ENCODE results near the gene MFN1.

MFN1 gene

GRCh38 chr3:179347345-179348194 is at the start of gene MFN1:
MFN1 (plus strand) TSS chr3:179347709; CDS start chr3:179348852, 1,143 bp downstream.
- peak; percentile 85 for DNase-seq (ENCODE audit: low read depth)
- no peak for TF ChIP-seq CTCF (IDR thresholded peaks at IDR 0.05; ENCODE audit: control insufficient read depth, insufficient read depth, low read depth, low read length, missing control alignments)

DNA sequence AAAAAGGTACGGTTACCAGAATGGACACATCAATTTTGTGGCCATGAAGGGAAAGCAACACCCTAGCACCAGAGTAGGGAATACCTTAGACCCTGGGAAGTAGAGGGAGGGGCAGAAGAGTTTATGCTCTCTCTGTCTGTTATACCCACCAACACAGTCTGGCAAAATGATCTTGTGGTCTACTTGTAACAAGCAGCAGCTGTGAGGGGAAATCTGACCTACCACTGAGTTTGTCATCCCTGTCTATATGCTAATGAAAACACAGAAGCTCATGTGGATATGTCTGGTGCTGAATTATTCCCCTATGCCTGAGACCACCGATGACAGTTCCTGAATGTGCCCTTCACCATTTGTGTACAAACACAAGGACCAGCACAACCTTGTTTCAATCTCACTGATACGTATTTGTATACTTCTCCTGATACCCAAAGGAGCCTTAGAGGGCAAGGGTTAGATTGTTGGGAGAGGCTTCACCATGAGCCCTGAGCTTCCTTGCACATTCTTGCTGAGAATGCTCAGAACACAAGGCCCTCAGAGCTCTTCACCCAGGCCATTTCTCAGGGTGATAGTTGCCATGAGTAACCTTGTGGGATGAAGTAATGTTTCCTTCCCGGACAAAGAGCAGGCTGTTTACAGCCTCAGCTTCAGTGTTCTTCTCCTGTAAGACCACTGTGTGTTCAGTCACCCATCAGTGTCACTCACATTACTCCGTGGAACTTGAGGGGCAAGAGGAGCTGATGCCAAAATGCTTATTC is 49.4 kb upstream of the MFN1 start:
- no peak overlapping the region for H3K4me3 ChIP-seq (ENCODE audit: control insufficient read depth, low read depth, low read length)
- DNase-seq (ENCODE audit: low read depth) = no peak
- no peak for TF ChIP-seq CTCF (IDR thresholded peaks at IDR 0.05; ENCODE audit: control insufficient read depth, insufficient read depth, low read depth, low read length, missing control alignments)

More at GRCh38 chr3:179347345-179348194, at the start of gene MFN1:
- H3K4me3 ChIP-seq (ENCODE audit: control insufficient read depth, low read depth, low read length) = peak within 1 kb of the TSS; percentile 83

- DNase-seq (ENCODE audit: low read depth) = no peak
- H3K4me3 ChIP-seq (ENCODE audit: control insufficient read depth, low read depth, low read length) = no peak overlapping the region
- TF ChIP-seq CTCF (IDR thresholded peaks at IDR 0.05; ENCODE audit: control insufficient read depth, insufficient read depth, low read depth, low read length, missing control alignments) = no peak
Observed at GRCh38 chr3:179299316-179299715, 48.2 kb upstream of the MFN1 start.

DNA sequence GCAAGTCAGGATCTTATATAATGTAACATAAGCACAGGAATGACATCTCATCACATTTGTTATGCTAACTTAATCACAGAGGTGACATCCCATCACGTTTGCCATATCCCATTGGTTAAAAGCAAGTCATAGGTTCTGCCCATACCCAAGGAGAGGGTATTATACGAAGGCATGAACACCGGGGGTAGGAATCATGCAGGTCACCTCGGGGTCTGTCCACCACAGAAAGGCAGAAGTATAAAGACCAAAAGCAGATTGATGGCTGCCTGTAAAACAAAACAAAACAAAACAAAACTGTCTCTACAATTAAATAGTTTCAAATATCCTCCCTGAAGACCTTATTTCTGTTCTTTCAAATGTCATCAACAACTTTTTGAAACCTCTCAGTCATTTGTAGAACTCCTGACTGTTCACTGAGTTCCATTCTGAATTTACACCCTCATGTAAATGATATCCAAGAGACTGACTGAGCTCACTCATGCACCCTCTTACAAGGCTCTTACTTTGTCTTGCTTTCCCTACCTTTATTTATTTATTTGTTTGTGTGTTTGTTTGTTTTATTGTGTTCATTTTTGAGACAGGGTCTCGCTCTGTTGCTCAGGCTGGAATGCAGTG is 47.4 kb upstream of the MFN1 start:
- H3K4me3 ChIP-seq (ENCODE audit: control insufficient read depth, low read depth, low read length) = no peak overlapping the region
- TF ChIP-seq CTCF (IDR thresholded peaks at IDR 0.05; ENCODE audit: control insufficient read depth, insufficient read depth, low read depth, low read length, missing control alignments) = no peak
- DNase-seq (ENCODE audit: low read depth) = no peak

GRCh38 chr3:179301645-179302044 is 45.9 kb upstream of the MFN1 start:
- no peak for DNase-seq (ENCODE audit: low read depth)
- no peak overlapping the region for H3K4me3 ChIP-seq (ENCODE audit: control insufficient read depth, low read depth, low read length)
- no peak for TF ChIP-seq CTCF (IDR thresholded peaks at IDR 0.05; ENCODE audit: control insufficient read depth, insufficient read depth, low read depth, low read length, missing control alignments)

GRCh38 chr3:179302111-179302510 is 45.4 kb upstream of the MFN1 start:
- H3K4me3 ChIP-seq (ENCODE audit: control insufficient read depth, low read depth, low read length) = no peak overlapping the region
- TF ChIP-seq CTCF (IDR thresholded peaks at IDR 0.05; ENCODE audit: control insufficient read depth, insufficient read depth, low read depth, low read length, missing control alignments) = no peak
- DNase-seq (ENCODE audit: low read depth) = no peak
